BJ (cell line): ENCODE data around the gene TFAP2E. TPM values are rescaled to one million over a fixed set of nuclear protein-coding genes. Genes with fewer than 3 reads are reported as not detected.

Experiments
- CTCF ChIA-PET: fragments of 350-600 bp; formaldehyde crosslinking; extraction: SDS; loops from one replicate; lab custom pipeline; 2021; ENCODE audit warnings: antibody characterized with exemption, inconsistent platforms; lab: Yijun Ruan, JAX
- POLR2A ChIA-PET: fragments of 300-600 bp; sonication (Branson Sonifier 250); formaldehyde crosslinking; extraction: SDS; loops from one replicate; lab custom pipeline; 2021; ENCODE audit warnings: antibody characterized with exemption; lab: Charles Lee
- DNase-seq: peaks from one replicate; pipeline ENCODE4 v3.0.0-alpha.2; 2011; ENCODE audit warnings: low read depth
- H3K27me3 ChIP-seq: 2 replicates; pipeline ENCODE4 v1.6.0; 2011; ENCODE audit warnings: low read length; ENCODE audit not compliant: control insufficient read depth, insufficient read depth
- H3K36me3 ChIP-seq: 2 replicates; pipeline ENCODE4 v1.5.1; 2011; ENCODE audit warnings: low read length; ENCODE audit not compliant: control insufficient read depth, insufficient read depth
- H3K4me3 ChIP-seq: 2 replicates; pipeline ENCODE4 v1.5.1; 2011; ENCODE audit warnings: low read depth, mild to moderate bottlenecking, control low read depth, low read length
- CTCF ChIP-seq: IDR thresholded peaks from 2 replicates; pipeline ENCODE4 v1.5.1; 2011; ENCODE audit warnings: low read depth, mild to moderate bottlenecking, control low read depth, inconsistent platforms, low read length, moderate library complexity; ENCODE audit not compliant: insufficient read depth
- polyA plus RNA-seq: library from polyadenylated mRNA; depleted of rRNA; stranded (reverse); fragments of >200 nt; gene quantifications from 2 replicates; pipeline ENCODE4 v1.2.3, GENCODE V29; 2011

The TFAP2E gene
- polyA plus RNA-seq, 1 experiment = 0.07 TPM

GRCh38 chr1:35532497-35533223, 40.5 kb upstream of the TFAP2E start:
- ChIA-PET CTCF (interaction anchor here (0.8 to 1.2 kb wide), 3 partner anchors 24 to 183 kb away, joined by 3 to 5 read pairs (median 3); partner anchors contain the start of gene KIAA0319L), POLR2A (no interaction called here)
- DNase-seq = no peak
- Histone ChIP-seq H3K4me3 (no peak overlapping the region), H3K27me3 (no peaks in the 10 kb centered on the region), H3K36me3 (peaks cover 7% of the 10 kb centered on the region)
- TF ChIP-seq CTCF = no peak

DNA sequence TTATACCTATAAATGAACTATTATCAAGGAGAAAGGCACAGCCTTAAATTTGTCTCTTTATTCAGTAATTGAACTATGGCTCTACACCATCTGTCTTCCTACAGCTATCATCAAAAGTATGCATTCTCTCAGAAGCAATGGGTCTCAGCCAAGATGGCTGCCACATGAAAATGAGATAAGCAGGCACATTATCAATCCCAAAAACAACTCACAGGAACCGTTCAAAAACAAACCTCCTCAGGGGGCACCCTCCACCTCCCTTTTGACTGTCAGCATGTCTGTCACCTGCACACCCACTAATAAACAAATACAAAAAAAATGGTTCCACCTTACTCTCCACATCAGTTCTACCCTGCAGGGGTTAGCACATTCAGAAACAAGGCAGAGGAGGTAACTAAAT, 39.5 kb upstream of the TFAP2E start:
- POLR2A ChIA-PET = no interaction called here
- Histone ChIP-seq H3K4me3 (no peak overlapping the region), H3K27me3 (no peaks in the 10 kb centered on the region), H3K36me3 (peaks cover 7% of the 10 kb centered on the region)
- CTCF ChIA-PET = interaction anchor here (0.8 to 1.2 kb wide), 3 partner anchors 23 to 182 kb away, joined by 3 to 5 read pairs (median 3); partner anchors contain the start of gene KIAA0319L
- TF ChIP-seq CTCF = no peak
- no peak for DNase-seq

- no peak overlapping the region for H3K4me3 ChIP-seq
- H3K27me3 ChIP-seq = no peaks in the 10 kb centered on the region
- ChIA-PET POLR2A (no interaction called here), CTCF (interaction anchor here (1.1 to 1.8 kb wide), 2 partner anchors 18 to 85 kb away, joined by 3 to 7 read pairs; no protein-coding TSS in a partner anchor)
- peaks cover 7% of the 10 kb centered on the region for H3K36me3 ChIP-seq
- no peak for DNase-seq
- TF ChIP-seq CTCF = no peak
Measured at GRCh38 chr1:35535243-35535642, 37.9 kb upstream of the TFAP2E start.

- Histone ChIP-seq H3K27me3 (no peaks in the 10 kb centered on the region), H3K36me3 (no peaks in the 10 kb centered on the region), H3K4me3 (no peak overlapping the region)
- TF ChIP-seq CTCF = no peak
- POLR2A ChIA-PET = interaction anchor here (0.5 kb wide), 1 partner anchor 27 kb away, joined by 6 read pairs; no protein-coding TSS in a partner anchor
- no peak for DNase-seq
- CTCF ChIA-PET = interaction anchor here (1.0 kb wide), 1 partner anchor 12 kb away, joined by 3 read pairs; no protein-coding TSS in a partner anchor
Measured at GRCh38 chr1:35536556-35537162, 36.5 kb upstream of the TFAP2E start.

GRCh38 chr1:35537806-35538205, 35.3 kb upstream of the TFAP2E start:
- CTCF ChIA-PET = interaction anchor here (3.9 kb wide), 1 partner anchor 86 kb away, joined by 13 read pairs; no protein-coding TSS in a partner anchor
- POLR2A ChIA-PET = interaction anchor here (0.6 kb wide), 1 partner anchor 32 kb away, joined by 14 read pairs; no protein-coding TSS in a partner anchor

More at GRCh38 chr1:35537806-35538205, 35.3 kb upstream of the TFAP2E start:
- no peak for DNase-seq
- no peak for TF ChIP-seq CTCF
- no peaks in the 10 kb centered on the region for H3K36me3 ChIP-seq
- H3K4me3 ChIP-seq = no peak overlapping the region
- H3K27me3 ChIP-seq = no peaks in the 10 kb centered on the region
